GM12878 (cell line): ENCODE measurements around the gene NOP16. TPM values are rescaled to one million over a fixed set of nuclear protein-coding genes. Genes with fewer than 3 reads are reported as not detected.

Experiments used
- ATF7 ChIP-seq: fragments of 450-650 bp; IDR thresholded peaks from 2 replicates; pipeline ENCODE4 v1.6.1; 2016; ENCODE audit warnings: low read depth, mild to moderate bottlenecking
- BACH1 ChIP-seq: fragments of 450-650 bp; IDR thresholded peaks from 2 replicates; pipeline ENCODE4 v1.6.1; 2017; ENCODE audit warnings: mild to moderate bottlenecking, borderline replicate concordance
- BCL3 ChIP-seq: IDR thresholded peaks from 2 replicates; pipeline ENCODE4 v1.6.1; 2011; ENCODE audit warnings: borderline replicate concordance, low read depth, mild to moderate bottlenecking, moderate library complexity, low read length; ENCODE audit not compliant: insufficient read depth, poor library complexity, severe bottlenecking
- CBX5 ChIP-seq: sonication (generic); IDR thresholded peaks from 2 replicates; pipeline ENCODE4 v1.6.1; 2016; ENCODE audit warnings: low read depth, moderate library complexity, mild to moderate bottlenecking, inconsistent platforms
- DPF2 ChIP-seq: fragments of 450-650 bp; IDR thresholded peaks from 2 replicates; pipeline ENCODE4 v1.6.1; 2017; ENCODE audit warnings: mild to moderate bottlenecking
- E2F4 ChIP-seq: IDR thresholded peaks from 2 replicates; pipeline ENCODE4 v1.6.1; 2012; ENCODE audit warnings: low read depth, low read length, improper control_type of control experiment
- EED ChIP-seq: sonication (generic); IDR thresholded peaks from 2 replicates; pipeline ENCODE4 v1.6.1; 2016; ENCODE audit warnings: antibody characterized with exemption, low read depth
- GATAD2B ChIP-seq: fragments of 450-650 bp; conservative IDR thresholded peaks from 2 replicates; pipeline ENCODE4 v1.6.1; 2017; ENCODE audit warnings: low read depth, mild to moderate bottlenecking, moderate library complexity
- KDM1A ChIP-seq: fragments of 200-600 bp; sonication (generic); IDR thresholded peaks from 2 replicates; pipeline ENCODE4 v1.6.1; 2016; ENCODE audit warnings: borderline replicate concordance
- KLF5 ChIP-seq: fragments of 450-650 bp; IDR thresholded peaks from 2 replicates; pipeline ENCODE4 v1.6.1; 2014; ENCODE audit warnings: mild to moderate bottlenecking; ENCODE audit not compliant: partially characterized antibody
- MXI1 ChIP-seq: fragments of 150-350 bp; IDR thresholded peaks from 2 replicates; pipeline ENCODE4 v1.6.1; 2011; ENCODE audit warnings: low read depth, mild to moderate bottlenecking, inconsistent platforms, low read length, improper control_type of control experiment
- NR2C1 ChIP-seq: fragments of 450-650 bp; IDR thresholded peaks from 2 replicates; pipeline ENCODE4 v1.6.1; 2017; ENCODE audit warnings: antibody characterized with exemption, mild to moderate bottlenecking, moderate library complexity
- POLR2A ChIP-seq: IDR thresholded peaks from 2 replicates; pipeline ENCODE4 v1.6.1; 2011; ENCODE audit warnings: low read depth, mild to moderate bottlenecking, low read length
- RAD21 ChIP-seq: IDR thresholded peaks from 2 replicates; pipeline ENCODE4 v1.6.1; 2011; ENCODE audit warnings: mild to moderate bottlenecking, low read depth, low read length, moderate library complexity; ENCODE audit not compliant: insufficient read depth
- RBBP5 ChIP-seq: fragments of 200-600 bp; sonication (generic); conservative IDR thresholded peaks from 2 replicates; pipeline ENCODE4 v1.6.1; 2016
- SIX5 ChIP-seq: IDR thresholded peaks from 2 replicates; pipeline ENCODE4 v1.6.1; 2011; ENCODE audit warnings: mild to moderate bottlenecking, low read depth, low read length, moderate library complexity; ENCODE audit not compliant: severe bottlenecking
- SPI1 ChIP-seq: IDR thresholded peaks from 2 replicates; pipeline ENCODE4 v1.6.1; 2011; ENCODE audit warnings: low read depth, mild to moderate bottlenecking, low read length, moderate library complexity, borderline replicate concordance; ENCODE audit not compliant: insufficient read depth
- SRF ChIP-seq, 2 experiments: IDR thresholded peaks; 2 replicates each; pipeline ENCODE4 v1.6.1; 2011; ENCODE audit warnings: low read depth in 2 of 2, low read length in 2 of 2, mild to moderate bottlenecking in 1 of 2, moderate library complexity in 1 of 2
- WRNIP1 ChIP-seq: IDR thresholded peaks from 2 replicates; pipeline ENCODE4 v1.6.1; 2011; ENCODE audit warnings: low read depth, low read length, improper control_type of control experiment, borderline replicate concordance
- ZNF592 ChIP-seq: fragments of 450-650 bp; IDR thresholded peaks from 2 replicates; pipeline ENCODE4 v1.6.1; 2017; ENCODE audit warnings: mild to moderate bottlenecking, moderate library complexity
- polyA plus RNA-seq, 11 experiments: library from polyadenylated mRNA; depleted of rRNA in 4 of 11; unstranded in 6 of 11; stranded (reverse) in 5 of 11; fragments of >200 nt; fragmentation: Nextera tagmentation in 4 of 11; fragmentation: Illumina TruSeq in 1 of 11; extraction: Ambion mirVana in 4 of 11; extraction: Trizol in 1 of 11; gene quantifications; 1 replicate in 1 of 11; 2 replicates in 10 of 11; pipeline versions ENCODE4 v1.2.1 to v1.2.3, GENCODE V29; 2011 to 2016; ENCODE audit warnings: inconsistent platforms in 2 of 11, missing spikeins in 2 of 11, low read depth in 1 of 11
- total RNA-seq, 4 experiments: library from RNA; depleted of rRNA in 3 of 4; stranded (reverse); fragments of >200 nt in 3 of 4; fragmentation: Illumina TruSeq in 1 of 4; extraction: Trizol in 1 of 4; gene quantifications; 2 replicates each; pipeline versions ENCODE4 v1.2.1 to v1.2.3, GENCODE V29; 2013 to 2021

The NOP16 gene
- total and polyA plus RNA-seq, 10 of the 15 experiments (the other 5 are each of a cell fraction or from before 2014, with no cell fraction given) = 50.3 to 276 (median 116) TPM

GRCh38 chr5:176361437-176362232, 26.8 kb downstream of the NOP16 start, which contains the start of gene KIAA1191 (continued):
- TF ChIP-seq SPI1 = no peak
- peak; percentile 58 for TF ChIP-seq DPF2
- 0 out of 2 replicates have a peak, but pooled peaks have one; percentile 17 for TF ChIP-seq GATAD2B
- peak; percentile 53 for TF ChIP-seq MXI1
- TF ChIP-seq RAD21 = peak; percentile 29; the same call in 1 of the 2 replicates
- TF ChIP-seq KLF5 = peak; percentile 65
- TF ChIP-seq ATF7 = no peak
- TF ChIP-seq RBBP5 = no peak
- TF ChIP-seq EED = peak; percentile 20; the same call in 1 of the 2 replicates
- TF ChIP-seq BACH1 = peak; percentile 89
- TF ChIP-seq NR2C1 = no peak
- no peak for TF ChIP-seq CBX5
- no peak for TF ChIP-seq KDM1A
- TF ChIP-seq SRF (IDR thresholded peaks at IDR 0.05; ENCODE audit: low read depth in 2 of 2, low read length in 2 of 2) = 0 out of 4 replicates have a peak, but pooled peaks of 1 of the 2 experiments have one; percentile 38
- TF ChIP-seq WRNIP1 = no peak
- TF ChIP-seq BCL3 = no peak
- TF ChIP-seq SIX5 = peak; percentile 80
- TF ChIP-seq ZNF592 = no peak
- TF ChIP-seq E2F4 = 0 out of 2 replicates have a peak, but pooled peaks have one; percentile 13
- TF ChIP-seq POLR2A = peak; percentile 100
